K562 (cell line): ENCODE measurements around the gene CYP46A1. TPM values are rescaled to one million over a fixed set of nuclear protein-coding genes. Genes with fewer than 3 reads are reported as not detected.

ENCODE experiments used
- ATF3 ChIP-seq, 2 experiments: fragments of 450-650 bp in 1 of 2; sonication (generic) in 1 of 2; formaldehyde crosslinking in 1 of 2; IDR thresholded peaks in 1 of 2; conservative IDR thresholded peaks in 1 of 2; 2 replicates each; pipeline versions ENCODE4 v1.6.1 to v1.8.1; 2016 to 2023; ENCODE audit warnings: mild to moderate bottlenecking in 2 of 2, moderate library complexity in 2 of 2, inconsistent platforms in 1 of 2, missing genetic modification reagents in 1 of 2
- CBFA2T3 ChIP-seq: fragments of 450-650 bp; IDR thresholded peaks from 2 replicates; pipeline ENCODE4 v1.6.1; 2017
- CUX1 ChIP-seq: fragments of 200-800 bp; sonication (Bioruptor generic); IDR thresholded peaks from 2 replicates; pipeline ENCODE4 v1.6.1; 2016; ENCODE audit warnings: missing genetic modification characterization, missing compliant biosample characterization
- KLF10 ChIP-seq: fragments of 250-450 bp; sonication (Bioruptor Pico); IDR thresholded peaks from 2 replicates; pipeline ENCODE4 v1.6.1; 2021; ENCODE audit warnings: matching md5 sums
- NBN ChIP-seq: fragments of 450-650 bp; IDR thresholded peaks from 2 replicates; pipeline ENCODE4 v1.6.1; 2016; ENCODE audit warnings: low read depth, mild to moderate bottlenecking
- NFATC3 ChIP-seq: fragments of 450-650 bp; IDR thresholded peaks from 2 replicates; pipeline ENCODE4 v1.6.1; 2017; ENCODE audit warnings: mild to moderate bottlenecking
- TARDBP ChIP-seq: fragments of 450-650 bp; IDR thresholded peaks from 2 replicates; pipeline ENCODE4 v1.6.1; 2016
- TBP ChIP-seq: optimal IDR thresholded peaks from 2 replicates; pipeline ENCODE3; 2011; ENCODE audit warnings: low read depth, low read length, improper control_type of control experiment
- TOE1 ChIP-seq, 2 experiments: fragments of 450-650 bp in 1 of 2; sonication (generic) in 1 of 2; formaldehyde crosslinking in 1 of 2; IDR thresholded peaks; 2 replicates each; pipeline versions ENCODE4 v1.7.1 to v1.8.0; 2016 to 2022; ENCODE audit warnings: borderline replicate concordance in 2 of 2, mild to moderate bottlenecking in 2 of 2, antibody characterized with exemption in 1 of 2, inconsistent platforms in 1 of 2, low read depth in 1 of 2, missing genetic modification reagents in 1 of 2, moderate library complexity in 1 of 2
- TSHZ1 ChIP-seq: fragments of 250-450 bp; sonication (Bioruptor Pico); IDR thresholded peaks from 2 replicates; pipeline ENCODE4 v1.4.0; 2020; ENCODE audit warnings: mild to moderate bottlenecking, moderate library complexity
- ZNF609 ChIP-seq: sonication (generic); formaldehyde crosslinking; IDR thresholded peaks from 2 replicates; pipeline ENCODE4 v1.8.1; 2023; ENCODE audit warnings: missing genetic modification reagents, mild to moderate bottlenecking, borderline replicate concordance
- polyA plus RNA-seq, 8 experiments: library from polyadenylated mRNA; depleted of rRNA in 4 of 8; stranded (reverse) in 5 of 8; unstranded in 3 of 8; fragments of >200 nt; fragmentation: Nextera tagmentation in 2 of 8; fragmentation: Illumina TruSeq in 1 of 8; extraction: Ambion mirVana in 2 of 8; extraction: Trizol in 1 of 8; gene quantifications; 2 replicates each; pipeline versions ENCODE4 v1.2.1 to v1.2.3, GENCODE V29; 2011 to 2014; ENCODE audit warnings: inconsistent platforms in 1 of 8, missing spikeins in 1 of 8
- total RNA-seq, 7 experiments: library from RNA; depleted of rRNA in 6 of 7; stranded (reverse); fragments of >200 nt in 6 of 7; fragmentation: Illumina TruSeq in 2 of 7; extraction: Trizol in 2 of 7; gene quantifications; 2 replicates each; pipeline versions ENCODE4 v1.2.1 to v1.2.3, GENCODE V29; 2011 to 2021; ENCODE audit warnings: low replicate concordance in 1 of 7

CYP46A1 gene
- total and polyA plus RNA-seq, 9 of the 15 experiments (the other 6 are each of a cell fraction or from before 2014, with no cell fraction given), result not detected

GRCh38 chr14:99683619-99684409 is at the start of gene CYP46A1 (continued):
- no peak for TF ChIP-seq ZNF609 (CRISPR knock-in tag)
- TF ChIP-seq KLF10 (CRISPR knock-in tag), result no peak
- no peak for TF ChIP-seq NBN
- peak; percentile 51 for TF ChIP-seq TBP
- TF ChIP-seq CUX1 (CRISPR knock-in tag), result no peak
- TF ChIP-seq NFATC3, result no peak
- TF ChIP-seq TARDBP, result no peak
- TF ChIP-seq TSHZ1, result no peak
- no peak for TF ChIP-seq CBFA2T3
- TF ChIP-seq ATF3 (IDR thresholded peaks at IDR 0.05), result no peak
- TF ChIP-seq ATF3 (CRISPR knock-in tag; conservative IDR thresholded peaks at IDR 0.05), result no peak
- TF ChIP-seq TOE1 (IDR thresholded peaks at IDR 0.05; ENCODE audit: borderline replicate concordance), result no peak
- no peak for TF ChIP-seq TOE1 (CRISPR knock-in tag; IDR thresholded peaks at IDR 0.05; ENCODE audit: borderline replicate concordance, low read depth)
